ENCODE measurements around the gene BCL6B. TPM values are rescaled to one million over a fixed set of nuclear protein-coding genes. Genes with fewer than 3 reads are reported as not detected.

The BCL6B gene
- total RNA-seq, 6 donors from 2014 or later = 2.1 to 83.1 (median 9.4) TPM

- Histone ChIP-seq H3K27ac (no peak overlapping the region), H3K4me1 (no peaks in the 10 kb centered on the region), H3K36me3 (no peaks in the 10 kb centered on the region), H3K4me3 (no peak overlapping the region), H3K27me3 (no peaks in the 10 kb centered on the region), H3K9me3 (peaks cover 4 to 11% (median 5%) of the 10 kb centered on the region in 4 donors)
- WGBS, 2 donors = 68 to 75% methylated on average over 6 of the region's 6 CpGs
- no peak for DNase-seq
- TF ChIP-seq, protein P1, sequence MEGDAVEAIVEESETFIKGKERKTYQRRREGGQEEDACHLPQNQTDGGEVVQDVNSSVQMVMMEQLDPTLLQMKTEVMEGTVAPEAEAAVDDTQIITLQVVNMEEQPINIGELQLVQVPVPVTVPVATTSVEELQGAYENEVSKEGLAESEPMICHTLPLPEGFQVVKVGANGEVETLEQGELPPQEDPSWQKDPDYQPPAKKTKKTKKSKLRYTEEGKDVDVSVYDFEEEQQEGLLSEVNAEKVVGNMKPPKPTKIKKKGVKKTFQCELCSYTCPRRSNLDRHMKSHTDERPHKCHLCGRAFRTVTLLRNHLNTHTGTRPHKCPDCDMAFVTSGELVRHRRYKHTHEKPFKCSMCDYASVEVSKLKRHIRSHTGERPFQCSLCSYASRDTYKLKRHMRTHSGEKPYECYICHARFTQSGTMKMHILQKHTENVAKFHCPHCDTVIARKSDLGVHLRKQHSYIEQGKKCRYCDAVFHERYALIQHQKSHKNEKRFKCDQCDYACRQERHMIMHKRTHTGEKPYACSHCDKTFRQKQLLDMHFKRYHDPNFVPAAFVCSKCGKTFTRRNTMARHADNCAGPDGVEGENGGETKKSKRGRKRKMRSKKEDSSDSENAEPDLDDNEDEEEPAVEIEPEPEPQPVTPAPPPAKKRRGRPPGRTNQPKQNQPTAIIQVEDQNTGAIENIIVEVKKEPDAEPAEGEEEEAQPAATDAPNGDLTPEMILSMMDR (IDR thresholded peaks at IDR 0.05) = no peak
- TF ChIP-seq POLR2A (IDR thresholded peaks at IDR 0.05) = no peak
- no peak for TF ChIP-seq POLR2AphosphoS5 (IDR thresholded peaks at IDR 0.05)
- no peak for TF ChIP-seq EP300 (IDR thresholded peaks at IDR 0.05)
- no peak for ATAC-seq (ENCODE audit: low FRiP score in 2 of 2)
Observed at GRCh38 chr17:7063518-7064094, 40.8 kb downstream of the BCL6B start.

GRCh38 chr17:7064261-7064660, 41.4 kb downstream of the BCL6B start:
- DNase-seq (no peak), ATAC-seq (ENCODE audit: low FRiP score in 2 of 2) (peak in 1 of 2 donors; percentile 50)
- peaks cover 4 to 11% (median 5%) of the 10 kb centered on the region in 4 donors for H3K9me3 ChIP-seq
- 77 to 80% methylated on average over 4 of the region's 4 CpGs for WGBS, 2 donors
- H3K27ac ChIP-seq = no peak overlapping the region
- H3K27me3 ChIP-seq = no peaks in the 10 kb centered on the region
- H3K4me3 ChIP-seq = no peak overlapping the region
- H3K36me3 ChIP-seq = no peaks in the 10 kb centered on the region
- H3K4me1 ChIP-seq = no peaks in the 10 kb centered on the region
- TF ChIP-seq POLR2AphosphoS5 (IDR thresholded peaks at IDR 0.05) = no peak
- no peak for TF ChIP-seq EP300 (IDR thresholded peaks at IDR 0.05)
- TF ChIP-seq, protein P1 (IDR thresholded peaks at IDR 0.05) = no peak
- no peak for TF ChIP-seq POLR2A (IDR thresholded peaks at IDR 0.05)

GRCh38 chr17:7067198-7067597, 44.3 kb downstream of the BCL6B start:
- Histone ChIP-seq H3K27ac (no peak overlapping the region), H3K36me3 (no peaks in the 10 kb centered on the region), H3K9me3 (peaks cover 4 to 11% (median 5%) of the 10 kb centered on the region in 4 donors), H3K4me1 (no peaks in the 10 kb centered on the region), H3K27me3 (no peaks in the 10 kb centered on the region), H3K4me3 (no peak overlapping the region)
- ATAC-seq (ENCODE audit: low FRiP score in 2 of 2) (no peak), DNase-seq (no peak)
- 67 to 93% methylated on average over 1 of the region's 1 CpG for WGBS, 2 donors
- TF ChIP-seq, protein P1 (IDR thresholded peaks at IDR 0.05) = no peak
- TF ChIP-seq EP300 (IDR thresholded peaks at IDR 0.05) = no peak
- TF ChIP-seq POLR2A (IDR thresholded peaks at IDR 0.05) = no peak
- TF ChIP-seq POLR2AphosphoS5 (IDR thresholded peaks at IDR 0.05) = no peak

DNA sequence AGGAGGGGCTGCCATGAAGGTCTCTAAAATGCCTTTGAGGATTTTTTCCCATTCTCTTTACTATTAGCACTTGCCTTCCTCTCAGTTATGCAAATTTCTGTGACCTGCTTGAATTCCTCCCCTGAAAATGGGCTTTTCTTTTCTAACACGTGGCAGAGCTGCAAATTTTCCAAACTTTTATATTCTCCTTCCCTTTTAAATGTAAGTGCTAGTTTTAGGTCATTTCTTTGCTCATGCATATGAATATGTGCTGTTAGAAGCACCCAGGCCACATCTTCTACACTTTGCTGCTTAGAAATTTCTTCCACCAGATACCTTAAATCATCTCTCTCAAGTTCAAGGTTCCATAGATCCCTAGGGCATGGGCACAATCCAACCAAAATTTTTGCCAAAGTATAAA, 45.4 kb downstream of the BCL6B start:
- H3K4me1 ChIP-seq = no peaks in the 10 kb centered on the region
- peaks cover 4 to 11% (median 5%) of the 10 kb centered on the region in 4 donors for H3K9me3 ChIP-seq
- 11 to 26% methylated on average over 1 of the region's 1 CpG for WGBS, 2 donors
- H3K36me3 ChIP-seq = no peaks in the 10 kb centered on the region
- ATAC-seq (ENCODE audit: low FRiP score in 2 of 2) = no peak
- H3K27ac ChIP-seq = no peak overlapping the region
- TF ChIP-seq POLR2A (IDR thresholded peaks at IDR 0.05) = no peak
- TF ChIP-seq EP300 (IDR thresholded peaks at IDR 0.05) = no peak
- TF ChIP-seq, protein P1 (IDR thresholded peaks at IDR 0.05) = no peak
- no peak for TF ChIP-seq POLR2AphosphoS5 (IDR thresholded peaks at IDR 0.05)
- H3K27me3 ChIP-seq = no peaks in the 10 kb centered on the region
- H3K4me3 ChIP-seq = no peak overlapping the region
- no peak for DNase-seq

DNA sequence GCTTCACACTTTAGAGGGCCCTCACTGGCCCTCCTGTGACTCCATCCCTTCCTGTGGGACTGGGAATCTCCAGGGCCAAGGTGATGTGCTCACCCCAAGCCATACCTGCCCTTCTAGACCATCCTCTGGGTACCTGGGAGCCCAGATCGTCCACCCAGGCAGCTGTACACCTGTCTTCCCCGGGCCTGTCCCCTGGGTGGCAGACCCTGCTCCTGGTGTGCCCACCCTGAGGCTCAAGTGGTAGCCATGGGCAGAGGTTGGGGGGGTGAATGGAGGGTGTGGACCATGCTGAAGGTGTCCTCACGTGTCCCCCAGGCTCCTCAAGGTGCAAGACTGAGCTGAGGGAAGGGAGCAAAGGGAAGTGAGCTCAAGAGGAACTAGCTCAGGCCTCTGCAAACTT, 47.9 kb downstream of the BCL6B start:
- ATAC-seq (ENCODE audit: low FRiP score in 2 of 2) (no peak), DNase-seq (no peak)
- H3K27ac ChIP-seq = no peak overlapping the region
- H3K4me1 ChIP-seq = no peaks in the 10 kb centered on the region
- no peak for TF ChIP-seq EP300 (IDR thresholded peaks at IDR 0.05)
- no peak for TF ChIP-seq POLR2AphosphoS5 (IDR thresholded peaks at IDR 0.05)
- TF ChIP-seq, protein P1 (IDR thresholded peaks at IDR 0.05) = no peak
- no peak for TF ChIP-seq POLR2A (IDR thresholded peaks at IDR 0.05)
- H3K36me3 ChIP-seq = no peaks in the 10 kb centered on the region
- H3K27me3 ChIP-seq = no peaks in the 10 kb centered on the region
- 64 to 76% methylated on average over 1 to 3 of the region's 3 CpGs for WGBS, 2 donors
- H3K9me3 ChIP-seq = peaks cover 4 to 11% (median 5%) of the 10 kb centered on the region in 4 donors
- H3K4me3 ChIP-seq = no peak overlapping the region
